Fibroblast of skin of right quadriceps (primary cell): Measurements from ENCODE around the gene PVALEF.
A peak's percentile ranks its signal among the peaks of the same experiment; 100 is the strongest.

Experiments
- DNase-seq: peaks from one replicate; pipeline ENCODE4 v3.0.0-alpha.2; 2013

The PVALEF gene

GRCh38 chr17:81165246-81166032 is at the start of gene PVALEF:
PVALEF (plus strand) TSS chr17:81165507; CDS start chr17:81181227, 15,720 bp downstream.
- DNase-seq: no peak

- no peak for DNase-seq
Measured at GRCh38 chr17:81115749-81116464, 49.4 kb upstream of the PVALEF start.

GRCh38 chr17:81116704-81117103 is 48.6 kb upstream of the PVALEF start:
- no peak for DNase-seq

GRCh38 chr17:81117672-81118198 is 47.6 kb upstream of the PVALEF start:
- no peak for DNase-seq

GRCh38 chr17:81118308-81119221 is 46.7 kb upstream of the PVALEF start:
- no peak for DNase-seq

- DNase-seq: peak; percentile 87
Measured at GRCh38 chr17:81119223-81120148, 45.8 kb upstream of the PVALEF start.

GRCh38 chr17:81120149-81120484 is 45.2 kb upstream of the PVALEF start:
- DNase-seq: no peak

GRCh38 chr17:81120695-81121621 is 44.3 kb upstream of the PVALEF start:
- no peak for DNase-seq

- no peak for DNase-seq
Measured at GRCh38 chr17:81121841-81122733, 43.2 kb upstream of the PVALEF start.

GRCh38 chr17:81123052-81124048 is 42.0 kb upstream of the PVALEF start:
- DNase-seq: no peak

GRCh38 chr17:81124377-81124776 is 40.9 kb upstream of the PVALEF start:
- DNase-seq: no peak

- DNase-seq: no peak
Measured at GRCh38 chr17:81125573-81126081, 39.7 kb upstream of the PVALEF start.

GRCh38 chr17:81126281-81127132 is 38.8 kb upstream of the PVALEF start:
- DNase-seq: no peak

- DNase-seq: no peak
Measured at GRCh38 chr17:81127133-81127455, 38.2 kb upstream of the PVALEF start.

GRCh38 chr17:81127526-81128177 is 37.7 kb upstream of the PVALEF start:
- DNase-seq: no peak

GRCh38 chr17:81128338-81128737 is 37.0 kb upstream of the PVALEF start:
- no peak for DNase-seq

- no peak for DNase-seq
Measured at GRCh38 chr17:81128774-81129173, 36.5 kb upstream of the PVALEF start.
